WERI-Rb-1 (cell line): ENCODE results near the gene EIF3K.

Experiments used
- DNase-seq: peaks from one replicate; pipeline ENCODE4 v3.0.0-alpha.2; 2020
- H3K27ac ChIP-seq: fragments of 250-450 bp; sonication (Bioruptor Pico); 2 replicates; pipeline ENCODE4 v1.5.1; 2020; ENCODE audit warnings: mild to moderate bottlenecking, moderate library complexity
- H3K27me3 ChIP-seq: fragments of 250-450 bp; sonication (Bioruptor Pico); 2 replicates; pipeline ENCODE4 v1.5.1; 2021; ENCODE audit warnings: mild to moderate bottlenecking, low read depth, moderate library complexity; ENCODE audit not compliant: insufficient read depth, severe bottlenecking
- H3K36me3 ChIP-seq: fragments of 250-450 bp; sonication (Bioruptor Pico); 2 replicates; pipeline ENCODE4 v1.5.1; 2020; ENCODE audit warnings: mild to moderate bottlenecking, moderate library complexity
- H3K4me3 ChIP-seq: 2 replicates; pipeline ENCODE4 v1.5.1; 2011; ENCODE audit warnings: low read depth, mild to moderate bottlenecking, control low read depth, low read length
- H3K9me3 ChIP-seq: fragments of 250-450 bp; sonication (Bioruptor Pico); 2 replicates; pipeline ENCODE4 v1.5.1; 2021; ENCODE audit warnings: mild to moderate bottlenecking, moderate library complexity; ENCODE audit not compliant: severe bottlenecking
- TF ChIP-seq, protein P1 (sequence below): IDR thresholded peaks from 2 replicates; pipeline ENCODE4 v1.5.1; 2011; ENCODE audit warnings: low read depth, mild to moderate bottlenecking, control low read depth, inconsistent platforms, low read length

EIF3K gene

GRCh38 chr19:38661136-38661535 is 42.1 kb downstream of the EIF3K start:
- no peak for DNase-seq
- no peaks in the 10 kb centered on the region for H3K9me3 ChIP-seq
- H3K27ac ChIP-seq: no peak overlapping the region
- H3K27me3 ChIP-seq: no peaks in the 10 kb centered on the region
- TF ChIP-seq, protein P1, sequence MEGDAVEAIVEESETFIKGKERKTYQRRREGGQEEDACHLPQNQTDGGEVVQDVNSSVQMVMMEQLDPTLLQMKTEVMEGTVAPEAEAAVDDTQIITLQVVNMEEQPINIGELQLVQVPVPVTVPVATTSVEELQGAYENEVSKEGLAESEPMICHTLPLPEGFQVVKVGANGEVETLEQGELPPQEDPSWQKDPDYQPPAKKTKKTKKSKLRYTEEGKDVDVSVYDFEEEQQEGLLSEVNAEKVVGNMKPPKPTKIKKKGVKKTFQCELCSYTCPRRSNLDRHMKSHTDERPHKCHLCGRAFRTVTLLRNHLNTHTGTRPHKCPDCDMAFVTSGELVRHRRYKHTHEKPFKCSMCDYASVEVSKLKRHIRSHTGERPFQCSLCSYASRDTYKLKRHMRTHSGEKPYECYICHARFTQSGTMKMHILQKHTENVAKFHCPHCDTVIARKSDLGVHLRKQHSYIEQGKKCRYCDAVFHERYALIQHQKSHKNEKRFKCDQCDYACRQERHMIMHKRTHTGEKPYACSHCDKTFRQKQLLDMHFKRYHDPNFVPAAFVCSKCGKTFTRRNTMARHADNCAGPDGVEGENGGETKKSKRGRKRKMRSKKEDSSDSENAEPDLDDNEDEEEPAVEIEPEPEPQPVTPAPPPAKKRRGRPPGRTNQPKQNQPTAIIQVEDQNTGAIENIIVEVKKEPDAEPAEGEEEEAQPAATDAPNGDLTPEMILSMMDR: no peak
- peaks cover 67% of the 10 kb centered on the region for H3K36me3 ChIP-seq
- H3K4me3 ChIP-seq: no peak overlapping the region

GRCh38 chr19:38661996-38662395 is 43.0 kb downstream of the EIF3K start:
- TF ChIP-seq, protein P1: no peak
- no peak for DNase-seq
- Histone ChIP-seq H3K27me3 (no peaks in the 10 kb centered on the region), H3K9me3 (no peaks in the 10 kb centered on the region), H3K4me3 (no peak overlapping the region), H3K27ac (no peak overlapping the region), H3K36me3 (peaks cover 59% of the 10 kb centered on the region)

DNA sequence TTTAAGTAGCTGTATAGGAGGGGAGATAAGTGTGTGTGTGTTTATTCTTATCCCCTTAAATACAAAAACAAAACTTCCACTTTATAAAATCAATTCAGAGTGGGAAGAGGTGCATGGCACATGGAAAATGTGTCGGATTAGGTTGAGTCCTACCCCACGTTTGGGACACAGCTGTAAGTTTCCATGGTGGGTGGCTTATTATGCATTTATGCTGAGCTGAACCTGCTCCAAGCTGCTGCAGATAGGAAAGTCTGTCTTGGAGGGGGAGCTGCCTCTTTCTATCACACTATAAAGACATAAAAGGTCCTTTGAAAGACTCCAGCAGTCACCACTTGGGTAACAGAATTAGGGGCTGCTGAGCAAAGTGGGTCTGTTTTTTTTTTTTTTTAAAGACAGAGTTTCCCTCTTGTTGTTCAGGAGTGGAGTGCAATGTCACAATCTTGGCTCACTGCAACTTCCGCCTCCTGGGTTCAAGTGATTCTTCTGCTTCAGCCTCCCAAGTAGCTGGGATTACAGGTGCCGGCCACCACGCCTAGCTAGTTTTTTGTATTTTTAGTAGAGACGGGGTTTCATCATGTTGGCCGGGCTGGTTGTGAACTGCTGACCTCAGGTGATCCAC is 43.7 kb downstream of the EIF3K start:
- no peaks in the 10 kb centered on the region for H3K9me3 ChIP-seq
- peaks cover 53% of the 10 kb centered on the region for H3K36me3 ChIP-seq
- no peaks in the 10 kb centered on the region for H3K27me3 ChIP-seq
- TF ChIP-seq, protein P1: no peak
- no peak overlapping the region for H3K4me3 ChIP-seq
- no peak for DNase-seq
- no peak overlapping the region for H3K27ac ChIP-seq

DNA sequence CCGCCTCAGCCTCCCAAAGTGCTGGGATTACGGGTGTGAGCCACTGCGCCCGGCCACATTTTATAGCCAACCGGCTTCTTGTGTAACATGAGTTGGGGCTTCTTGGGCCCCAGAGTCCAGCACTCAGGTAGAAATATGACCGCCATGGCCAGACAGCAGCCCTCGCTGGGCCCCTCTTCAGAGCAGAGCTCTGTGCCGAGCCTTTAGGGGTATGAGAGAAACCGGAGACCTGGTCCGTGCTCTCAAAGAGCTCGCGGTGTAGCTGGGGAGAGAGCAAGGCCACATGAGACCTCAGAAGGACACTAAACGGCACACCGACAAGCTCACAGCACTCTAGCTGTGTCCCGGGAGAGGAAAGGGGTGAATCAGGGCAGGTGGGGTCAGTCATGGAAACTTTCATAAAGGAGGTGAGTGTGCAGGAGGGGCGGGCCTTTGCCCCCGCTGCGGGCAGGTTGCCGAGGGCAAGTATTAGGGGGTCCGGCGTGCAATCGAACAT is 44.2 kb downstream of the EIF3K start:
- H3K27me3 ChIP-seq: no peaks in the 10 kb centered on the region
- TF ChIP-seq, protein P1: no peak
- H3K9me3 ChIP-seq: no peaks in the 10 kb centered on the region
- DNase-seq: no peak
- H3K36me3 ChIP-seq: peaks cover 54% of the 10 kb centered on the region
- no peak overlapping the region for H3K27ac ChIP-seq
- no peak overlapping the region for H3K4me3 ChIP-seq

DNA sequence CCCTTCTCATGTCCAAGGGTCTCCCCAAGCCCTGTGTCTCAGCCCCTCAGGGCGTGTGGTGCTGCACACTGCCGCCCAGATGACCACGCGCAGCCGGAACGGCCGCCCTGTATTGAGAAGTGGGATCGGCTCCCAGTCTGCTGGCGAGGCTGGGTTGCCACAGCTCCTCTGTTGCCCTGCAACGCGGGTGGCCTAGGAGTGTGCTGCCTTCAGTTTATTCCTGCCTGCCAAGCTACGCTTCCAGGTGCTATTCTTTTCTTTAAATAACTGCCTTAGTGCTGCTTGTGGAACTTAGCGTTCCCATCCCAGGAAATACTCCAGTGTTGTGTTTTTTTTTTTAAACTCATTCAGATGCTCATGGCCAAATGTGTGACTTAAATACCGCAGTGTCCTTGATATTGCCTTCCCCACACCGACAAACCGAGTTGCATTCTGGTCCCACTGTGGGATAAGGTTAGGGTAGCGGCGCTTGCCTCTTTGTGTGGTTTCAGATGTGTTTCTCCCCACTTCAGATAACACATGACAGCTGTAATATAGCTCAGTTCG is 45.0 kb downstream of the EIF3K start:
- Histone ChIP-seq H3K4me3 (no peak overlapping the region), H3K27me3 (no peaks in the 10 kb centered on the region), H3K36me3 (peaks cover 57% of the 10 kb centered on the region), H3K27ac (no peak overlapping the region; the same call in 1 of the 2 replicates), H3K9me3 (no peaks in the 10 kb centered on the region)
- TF ChIP-seq, protein P1: no peak
- DNase-seq: no peak
